Stomach smooth muscle (tissue), 2 donors: ENCODE results near the gene SSX5.
"Not testable (repeated sequence)": the region's sequence is repeated elsewhere in the genome, so short reads cannot be mapped to it uniquely, and the experiment has no call there.

ENCODE experiments used
- H3K27ac ChIP-seq: one replicate; pipeline ENCODE4 v1.7.0; 2013; ENCODE audit warnings: mild to moderate bottlenecking, low read length, inconsistent platforms
- H3K27me3 ChIP-seq, 2 donors: one replicate each; pipeline ENCODE4 v1.7.0; 2013; ENCODE audit warnings: low read length in 2 of 2; ENCODE audit not compliant: insufficient read depth in 2 of 2, control insufficient read depth in 1 of 2
- H3K36me3 ChIP-seq, 2 donors: one replicate each; pipeline ENCODE4 v1.7.0; 2013; ENCODE audit warnings: low read length in 2 of 2; ENCODE audit not compliant: control insufficient read depth in 2 of 2, insufficient read depth in 2 of 2
- H3K4me1 ChIP-seq: one replicate; pipeline ENCODE4 v1.7.0; 2013; ENCODE audit warnings: low read length; ENCODE audit not compliant: control insufficient read depth, insufficient read depth
- H3K4me3 ChIP-seq, 2 donors: one replicate each; pipeline ENCODE4 v1.7.0; 2013; ENCODE audit warnings: low read length in 2 of 2
- H3K9ac ChIP-seq, 2 donors: one replicate each; pipeline ENCODE4 v1.7.0; 2013; ENCODE audit warnings: low read length in 2 of 2, mild to moderate bottlenecking in 1 of 2
- H3K9me3 ChIP-seq, 2 donors: one replicate each; pipeline ENCODE4 v1.7.0; 2013; ENCODE audit warnings: low read length in 2 of 2; ENCODE audit not compliant: control insufficient read depth in 2 of 2
- donor health status: healthy.
- donor health status: Pancreatic carcinoma.

SSX5 gene, protein sequence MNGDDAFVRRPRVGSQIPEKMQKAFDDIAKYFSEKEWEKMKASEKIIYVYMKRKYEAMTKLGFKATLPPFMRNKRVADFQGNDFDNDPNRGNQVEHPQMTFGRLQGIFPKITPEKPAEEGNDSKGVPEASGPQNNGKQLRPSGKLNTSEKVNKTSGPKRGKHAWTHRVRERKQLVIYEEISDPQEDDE

GRCh38 chrX:48196745-48197201, at the start of gene SSX5:
Gene SSX5 (minus strand): TSS chrX:48196795. CDS start chrX:48195358, 1,437 bp downstream.
- Histone ChIP-seq H3K4me1 (no peaks in the 10 kb centered on the region), H3K36me3 (no peaks in the 10 kb centered on the region), H3K9me3 (no peaks in the 10 kb centered on the region), H3K4me3 (no peak within 1 kb of the TSS), H3K27ac (no peak within 1 kb of the TSS), H3K27me3 (peaks cover 0 to 4% of the 10 kb centered on the region in 2 donors), H3K9ac (no peak within 1 kb of the TSS)

GRCh38 chrX:48224196-48224595, 27.6 kb upstream of the SSX5 start:
- not testable (repeated sequence) for H3K9me3 ChIP-seq, H3K36me3 ChIP-seq, H3K4me1 ChIP-seq, H3K27me3 ChIP-seq, H3K9ac ChIP-seq, H3K4me3 ChIP-seq, H3K27ac ChIP-seq

DNA sequence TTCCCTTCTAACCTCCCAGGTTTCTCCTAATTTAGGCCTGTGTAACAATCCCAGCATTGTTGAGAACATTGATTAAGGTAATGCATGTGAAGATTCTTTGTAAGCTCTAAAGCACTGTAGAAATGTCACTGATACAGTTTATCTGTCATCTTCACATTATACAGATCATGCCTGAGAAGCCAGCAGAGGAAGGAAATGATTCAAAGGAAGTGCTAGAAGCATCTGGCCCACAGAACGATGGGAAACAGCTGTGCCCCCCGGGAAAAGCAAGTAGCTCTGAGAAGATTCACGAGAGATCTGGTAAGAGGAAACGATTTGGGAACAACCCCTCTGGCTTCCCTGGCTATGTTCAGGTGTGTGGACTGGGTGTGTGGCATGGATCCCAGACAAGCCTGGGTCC, 17.7 kb upstream of the SSX5 start:
- not testable (repeated sequence) for H3K27ac ChIP-seq, H3K9me3 ChIP-seq, H3K27me3 ChIP-seq, H3K4me1 ChIP-seq, H3K36me3 ChIP-seq, H3K9ac ChIP-seq, H3K4me3 ChIP-seq

GRCh38 chrX:48190024-48190423, 6.6 kb downstream of the SSX5 start:
- H3K27ac ChIP-seq, H3K9me3 ChIP-seq, H3K36me3 ChIP-seq: not testable (repeated sequence)

DNA sequence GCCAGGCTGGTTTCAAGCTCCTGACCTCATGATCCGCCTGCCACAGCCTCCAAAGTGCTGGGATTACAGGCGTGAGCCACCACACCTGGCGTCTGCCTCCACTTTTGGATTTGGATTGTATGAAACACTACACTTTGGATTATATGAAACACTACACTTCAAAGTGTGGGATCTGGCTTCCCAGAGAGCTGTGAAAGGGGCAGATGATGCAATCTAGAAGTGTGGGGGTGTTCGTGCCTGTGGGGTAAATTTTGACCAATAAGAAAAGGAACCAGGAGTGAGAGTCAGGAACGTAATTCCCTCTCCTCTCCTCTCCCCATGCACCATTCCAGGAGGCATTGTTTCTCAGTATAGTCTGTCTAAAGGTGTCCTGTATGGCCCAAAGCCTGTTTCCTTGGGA, 14.7 kb downstream of the SSX5 start:
- H3K9ac ChIP-seq, H3K27ac ChIP-seq, H3K9me3 ChIP-seq, H3K4me3 ChIP-seq, H3K36me3 ChIP-seq, H3K4me1 ChIP-seq, H3K27me3 ChIP-seq: not testable (repeated sequence)

More at GRCh38 chrX:48190024-48190423, 6.6 kb downstream of the SSX5 start:
- not testable (repeated sequence) for H3K27me3 ChIP-seq, H3K4me3 ChIP-seq, H3K9ac ChIP-seq, H3K4me1 ChIP-seq

DNA sequence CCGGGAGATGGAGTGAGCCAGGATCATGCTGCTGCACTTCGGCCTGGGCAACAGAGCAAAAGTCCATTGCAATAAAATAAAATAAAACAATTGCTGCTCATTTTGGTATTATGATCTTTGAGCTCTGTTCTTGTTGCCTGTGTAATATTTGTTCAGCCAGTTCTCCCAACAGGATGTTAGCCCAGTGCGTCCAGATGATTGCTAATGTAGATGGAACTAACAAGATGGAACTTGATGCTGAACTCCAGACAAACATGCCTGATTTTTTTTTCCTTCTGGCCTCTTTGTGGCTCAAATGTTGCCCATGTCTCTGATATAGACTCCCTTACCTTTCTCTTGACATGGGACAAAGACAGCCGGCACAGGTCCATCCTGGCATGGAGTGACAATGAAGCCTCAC, 15.8 kb downstream of the SSX5 start:
- Histone ChIP-seq H3K9ac (no peak overlapping the region), H3K9me3 (no peaks in the 10 kb centered on the region), H3K4me3 (no peak overlapping the region), H3K36me3 (no peaks in the 10 kb centered on the region), H3K4me1 (no peaks in the 10 kb centered on the region), H3K27me3 (peaks cover 0 to 3% of the 10 kb centered on the region in 2 donors), H3K27ac (no peak overlapping the region)

GRCh38 chrX:48179691-48180090, 16.9 kb downstream of the SSX5 start:
- Histone ChIP-seq H3K9me3 (no peaks in the 10 kb centered on the region), H3K36me3 (no peaks in the 10 kb centered on the region), H3K27ac (no peak overlapping the region), H3K9ac (no peak overlapping the region), H3K4me1 (no peaks in the 10 kb centered on the region), H3K4me3 (no peak overlapping the region), H3K27me3 (peaks cover 0 to 2% of the 10 kb centered on the region in 2 donors)

DNA sequence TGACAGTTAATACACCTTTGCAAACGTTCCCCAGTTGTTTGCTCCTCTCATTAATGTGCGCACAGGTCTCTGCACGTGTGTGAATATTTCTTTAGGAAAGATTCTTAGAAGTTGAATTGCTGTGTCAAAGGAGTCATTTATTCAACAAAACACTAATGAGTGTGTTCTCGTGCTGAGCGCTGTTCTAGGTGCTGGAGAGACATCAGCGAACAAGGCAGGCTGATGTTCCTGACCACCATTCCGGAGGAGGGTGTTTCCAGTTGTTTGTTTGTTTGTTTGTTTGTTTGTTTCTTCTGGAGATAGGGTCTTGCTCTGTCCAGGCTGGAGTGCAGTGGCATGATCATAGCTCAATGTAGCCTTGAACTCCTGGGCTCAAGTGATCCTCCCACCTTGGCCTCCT, 30.3 kb downstream of the SSX5 start:
- H3K4me3 ChIP-seq, H3K9ac ChIP-seq, H3K36me3 ChIP-seq, H3K9me3 ChIP-seq, H3K27ac ChIP-seq, H3K4me1 ChIP-seq, H3K27me3 ChIP-seq: not testable (repeated sequence)

DNA sequence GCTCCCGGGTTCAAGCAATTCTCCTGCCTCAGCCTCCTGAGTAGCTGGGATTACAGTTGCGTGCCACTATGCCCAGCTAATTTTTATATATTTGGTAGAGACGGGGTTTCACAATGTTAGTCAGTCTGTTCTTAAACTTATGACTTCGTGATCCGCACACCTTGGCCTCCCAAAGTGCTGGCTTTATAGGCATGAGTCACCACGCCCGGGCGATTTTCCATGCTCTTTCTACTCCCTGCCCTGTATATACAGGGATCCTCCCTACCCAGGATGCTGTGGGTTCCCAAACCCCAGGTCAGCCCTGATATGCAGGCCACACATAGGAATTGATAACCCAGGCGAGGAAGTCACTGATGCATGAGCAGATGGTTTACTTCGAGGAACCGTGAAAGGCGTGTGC, 31.4 kb downstream of the SSX5 start:
- Histone ChIP-seq H3K36me3 (no peaks in the 10 kb centered on the region), H3K27me3 (peaks cover 0 to 6% of the 10 kb centered on the region in 2 donors), H3K4me1 (no peaks in the 10 kb centered on the region), H3K9me3 (no peaks in the 10 kb centered on the region), H3K4me3 (no peak overlapping the region), H3K9ac (no peak overlapping the region), H3K27ac (no peak overlapping the region)

DNA sequence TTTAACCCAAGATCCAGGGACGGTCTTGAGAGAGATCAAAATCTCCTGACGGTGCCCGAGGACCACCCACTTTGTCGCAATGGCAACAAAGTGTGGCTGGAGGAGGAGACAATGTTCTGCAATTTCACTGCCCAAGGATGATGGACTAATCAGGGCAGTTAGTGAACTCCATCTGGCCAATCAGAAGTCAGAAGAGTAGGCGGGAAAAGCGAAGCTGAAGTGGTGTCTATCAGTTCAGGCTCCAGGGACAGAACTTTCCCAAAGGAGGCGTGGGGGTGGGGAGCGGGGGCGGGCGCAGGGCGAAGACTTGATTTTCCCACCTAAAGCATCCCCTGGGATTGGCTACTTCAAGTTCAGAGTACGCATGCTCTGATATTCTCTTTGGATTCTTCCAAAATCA, 40.6 kb downstream of the SSX5 start:
- no peak overlapping the region for H3K9ac ChIP-seq
- H3K27me3 ChIP-seq: peaks cover 0 to 2% of the 10 kb centered on the region in 2 donors
- H3K4me3 ChIP-seq: no peak overlapping the region
- H3K27ac ChIP-seq: no peak overlapping the region
- H3K9me3 ChIP-seq: no peaks in the 10 kb centered on the region
- no peaks in the 10 kb centered on the region for H3K4me1 ChIP-seq
- no peaks in the 10 kb centered on the region for H3K36me3 ChIP-seq

DNA sequence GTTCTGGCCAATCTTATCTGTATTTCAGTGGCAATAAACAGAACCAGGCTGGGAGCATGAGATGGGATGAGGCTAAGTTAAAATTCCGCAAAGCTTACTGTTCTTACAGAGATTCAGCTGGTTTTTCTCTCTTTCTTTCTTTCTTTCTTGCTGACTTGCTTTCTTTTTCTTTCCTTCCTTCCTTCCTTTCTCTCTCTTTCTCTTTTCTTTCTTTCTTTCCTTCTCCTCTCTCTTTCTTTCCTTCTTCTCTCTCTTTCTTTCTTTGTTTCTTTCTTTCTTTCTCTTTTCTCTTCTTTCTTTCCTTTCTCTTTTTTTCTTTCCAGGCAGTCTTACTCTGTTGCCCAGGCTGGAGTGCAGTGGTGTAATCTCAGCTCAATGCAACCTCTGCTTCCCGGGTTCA, 41.8 kb downstream of the SSX5 start:
- H3K27ac ChIP-seq: no peak overlapping the region

More for the DNA sequence above, 41.8 kb downstream of the SSX5 start:
- no peak overlapping the region for H3K4me3 ChIP-seq
- no peak overlapping the region for H3K9ac ChIP-seq
- H3K4me1 ChIP-seq: no peaks in the 10 kb centered on the region
- peaks cover 0 to 2% of the 10 kb centered on the region in 2 donors for H3K27me3 ChIP-seq
- H3K36me3 ChIP-seq: no peaks in the 10 kb centered on the region
- H3K9me3 ChIP-seq: no peaks in the 10 kb centered on the region
